ENCODE data around the gene EGFL7. TPM values are rescaled to one million over a fixed set of nuclear protein-coding genes. Genes with fewer than 3 reads are reported as not detected.

EGFL7 gene
- total RNA-seq, 2 experiments from 2014 or later: 0.22 to 0.31 TPM

GRCh38 chr9:136643596-136644342, 18.9 kb upstream of the EGFL7 start:
- H3K27me3 Mint-ChIP-seq: peaks cover 23% of the 10 kb centered on the region
- H3K27ac Mint-ChIP-seq: no peak overlapping the region
- no peaks in the 10 kb centered on the region for H3K36me3 Mint-ChIP-seq (ENCODE audit: low read depth)
- ChIA-PET POLR2A (no interaction called here), CTCF (interaction anchor here (0.6 to 3.2 kb wide), 5 partner anchors 28 to 1084 kb away, joined by 3 to 16 read pairs (median 4); no protein-coding TSS in a partner anchor)
- DNase-seq: no peak
- H3K4me1 Mint-ChIP-seq: no peaks in the 10 kb centered on the region
- no peak overlapping the region for H3K4me3 Mint-ChIP-seq
- H3K9me3 Mint-ChIP-seq: no peaks in the 10 kb centered on the region

- no peak overlapping the region for H3K4me3 Mint-ChIP-seq
- H3K36me3 Mint-ChIP-seq (ENCODE audit: low read depth): no peaks in the 10 kb centered on the region
- ChIA-PET CTCF (interaction anchor here (1.4 to 3.2 kb wide), 4 partner anchors 27 to 160 kb away, joined by 3 to 16 read pairs (median 4); no protein-coding TSS in a partner anchor), POLR2A (no interaction called here)
- H3K27me3 Mint-ChIP-seq: peaks cover 24% of the 10 kb centered on the region
- no peaks in the 10 kb centered on the region for H3K9me3 Mint-ChIP-seq
- H3K4me1 Mint-ChIP-seq: no peaks in the 10 kb centered on the region
- no peak for DNase-seq
- H3K27ac Mint-ChIP-seq: no peak overlapping the region
Observed at GRCh38 chr9:136644343-136644592, 18.4 kb upstream of the EGFL7 start.

- no peaks in the 10 kb centered on the region for H3K4me1 Mint-ChIP-seq
- no peak overlapping the region for H3K4me3 Mint-ChIP-seq
- H3K27me3 Mint-ChIP-seq: peaks cover 24% of the 10 kb centered on the region
- H3K36me3 Mint-ChIP-seq (ENCODE audit: low read depth): no peaks in the 10 kb centered on the region
- no peaks in the 10 kb centered on the region for H3K9me3 Mint-ChIP-seq
- ChIA-PET CTCF (interaction anchor here (1.1 to 3.2 kb wide), 5 partner anchors 27 to 160 kb away, joined by 3 to 16 read pairs (median 4); no protein-coding TSS in a partner anchor), POLR2A (no interaction called here)
- no peak overlapping the region for H3K27ac Mint-ChIP-seq
- peak; percentile 77 for DNase-seq
Observed at GRCh38 chr9:136644593-136645351, 17.9 kb upstream of the EGFL7 start.

- ChIA-PET POLR2A (no interaction called here), CTCF (interaction anchor here (1.1 to 3.2 kb wide), 2 partner anchors 82 to 161 kb away, joined by 4 to 16 read pairs; no protein-coding TSS in a partner anchor)
- Mint-ChIP-seq H3K4me1 (no peaks in the 10 kb centered on the region), H3K36me3 (ENCODE audit: low read depth) (no peaks in the 10 kb centered on the region), H3K27me3 (peaks cover 26% of the 10 kb centered on the region), H3K9me3 (no peaks in the 10 kb centered on the region), H3K27ac (no peak overlapping the region), H3K4me3 (no peak overlapping the region)
- no peak for DNase-seq
Observed at GRCh38 chr9:136645352-136645902, 17.3 kb upstream of the EGFL7 start.

GRCh38 chr9:136645903-136646754, 16.6 kb upstream of the EGFL7 start:
- H3K9me3 Mint-ChIP-seq: no peaks in the 10 kb centered on the region
- no peak overlapping the region for H3K4me3 Mint-ChIP-seq
- no peaks in the 10 kb centered on the region for H3K36me3 Mint-ChIP-seq (ENCODE audit: low read depth)
- H3K4me1 Mint-ChIP-seq: no peaks in the 10 kb centered on the region
- POLR2A ChIA-PET: no interaction called here
- no peak for DNase-seq
- H3K27me3 Mint-ChIP-seq: peaks cover 26% of the 10 kb centered on the region
- CTCF ChIA-PET: interaction anchor here (1.1 to 3.2 kb wide), 2 partner anchors 82 to 162 kb away, joined by 4 to 16 read pairs; no protein-coding TSS in a partner anchor
- H3K27ac Mint-ChIP-seq: no peak overlapping the region

GRCh38 chr9:136646827-136647711, 15.6 kb upstream of the EGFL7 start:
- peaks cover 26% of the 10 kb centered on the region for H3K27me3 Mint-ChIP-seq
- H3K4me1 Mint-ChIP-seq: no peaks in the 10 kb centered on the region
- no peak overlapping the region for H3K4me3 Mint-ChIP-seq
- DNase-seq: no peak
- POLR2A ChIA-PET: no interaction called here
- CTCF ChIA-PET: interaction anchor here (1.4 to 3.2 kb wide), 2 partner anchors 9 to 163 kb away, joined by 3 to 16 read pairs; no protein-coding TSS in a partner anchor
- H3K9me3 Mint-ChIP-seq: no peaks in the 10 kb centered on the region
- no peak overlapping the region for H3K27ac Mint-ChIP-seq
- no peaks in the 10 kb centered on the region for H3K36me3 Mint-ChIP-seq (ENCODE audit: low read depth)

GRCh38 chr9:136648751-136649150, 14.0 kb upstream of the EGFL7 start:
- CTCF ChIA-PET: interaction anchor here (0.7 kb wide), 1 partner anchor 793 kb away, joined by 3 read pairs; the partner anchor contains the start of gene ENTPD8
- H3K36me3 Mint-ChIP-seq (ENCODE audit: low read depth): no peaks in the 10 kb centered on the region

GRCh38 chr9:136650021-136650420, 12.7 kb upstream of the EGFL7 start:
- POLR2A ChIA-PET: no interaction called here
- H3K9me3 Mint-ChIP-seq: no peaks in the 10 kb centered on the region
- no peak overlapping the region for H3K27ac Mint-ChIP-seq
- no peaks in the 10 kb centered on the region for H3K4me1 Mint-ChIP-seq
- H3K36me3 Mint-ChIP-seq (ENCODE audit: low read depth): no peaks in the 10 kb centered on the region
- no peak for DNase-seq
- H3K27me3 Mint-ChIP-seq: peaks cover 14% of the 10 kb centered on the region
- H3K4me3 Mint-ChIP-seq: no peak overlapping the region
- CTCF ChIA-PET: no interaction called here

More at GRCh38 chr9:136648751-136649150, 14.0 kb upstream of the EGFL7 start:
- H3K4me1 Mint-ChIP-seq: no peaks in the 10 kb centered on the region
- peaks cover 16% of the 10 kb centered on the region for H3K27me3 Mint-ChIP-seq
- H3K27ac Mint-ChIP-seq: no peak overlapping the region
- no peak for DNase-seq
- H3K9me3 Mint-ChIP-seq: no peaks in the 10 kb centered on the region
- H3K4me3 Mint-ChIP-seq: no peak overlapping the region
- POLR2A ChIA-PET: no interaction called here

GRCh38 chr9:136650648-136651047, 12.1 kb upstream of the EGFL7 start:
- Mint-ChIP-seq H3K27ac (no peak overlapping the region), H3K9me3 (no peaks in the 10 kb centered on the region), H3K27me3 (peaks cover 17% of the 10 kb centered on the region), H3K4me1 (no peaks in the 10 kb centered on the region), H3K4me3 (no peak overlapping the region), H3K36me3 (ENCODE audit: low read depth) (no peaks in the 10 kb centered on the region)
- ChIA-PET POLR2A (no interaction called here), CTCF (interaction anchor here (0.7 kb wide), 1 partner anchor 266 kb away, joined by 3 read pairs; no protein-coding TSS in a partner anchor)
- no peak for DNase-seq

GRCh38 chr9:136651860-136652259, 10.9 kb upstream of the EGFL7 start:
- H3K4me3 Mint-ChIP-seq: no peak overlapping the region
- H3K4me1 Mint-ChIP-seq: no peaks in the 10 kb centered on the region
- H3K36me3 Mint-ChIP-seq (ENCODE audit: low read depth): no peaks in the 10 kb centered on the region
- DNase-seq: no peak
- no peak overlapping the region for H3K27ac Mint-ChIP-seq
- CTCF ChIA-PET: interaction anchor here (0.6 to 1.2 kb wide), 3 partner anchors 10 to 595 kb away, joined by 5 to 6 read pairs (median 6); no protein-coding TSS in a partner anchor
- H3K27me3 Mint-ChIP-seq: peaks cover 24% of the 10 kb centered on the region
- no peaks in the 10 kb centered on the region for H3K9me3 Mint-ChIP-seq
- POLR2A ChIA-PET: no interaction called here

GRCh38 chr9:136653323-136654079, 9.2 kb upstream of the EGFL7 start:
- peaks cover 3% of the 10 kb centered on the region for H3K4me1 Mint-ChIP-seq
- no peak for DNase-seq
- H3K36me3 Mint-ChIP-seq (ENCODE audit: low read depth): no peaks in the 10 kb centered on the region
- peaks cover 36% of the 10 kb centered on the region for H3K27me3 Mint-ChIP-seq
- no peak overlapping the region for H3K4me3 Mint-ChIP-seq
- H3K9me3 Mint-ChIP-seq: no peaks in the 10 kb centered on the region
- ChIA-PET POLR2A (no interaction called here), CTCF (no interaction called here)
- no peak overlapping the region for H3K27ac Mint-ChIP-seq
